HG03442 (cell line): Measurements from ENCODE around the gene DHX15.
"Not testable (repeated sequence)": the region's sequence is repeated elsewhere in the genome, so short reads cannot be mapped to it uniquely, and the experiment has no call there.

ENCODE experiments used
- ATAC-seq: cut with Tn5 transposase; IDR thresholded peaks from one replicate; pipeline ENCODE4 v1.9.1; 2021; ENCODE audit warnings: mild to moderate bottlenecking, moderate library complexity; ENCODE audit not compliant: unreplicated experiment

DHX15 gene

DNA sequence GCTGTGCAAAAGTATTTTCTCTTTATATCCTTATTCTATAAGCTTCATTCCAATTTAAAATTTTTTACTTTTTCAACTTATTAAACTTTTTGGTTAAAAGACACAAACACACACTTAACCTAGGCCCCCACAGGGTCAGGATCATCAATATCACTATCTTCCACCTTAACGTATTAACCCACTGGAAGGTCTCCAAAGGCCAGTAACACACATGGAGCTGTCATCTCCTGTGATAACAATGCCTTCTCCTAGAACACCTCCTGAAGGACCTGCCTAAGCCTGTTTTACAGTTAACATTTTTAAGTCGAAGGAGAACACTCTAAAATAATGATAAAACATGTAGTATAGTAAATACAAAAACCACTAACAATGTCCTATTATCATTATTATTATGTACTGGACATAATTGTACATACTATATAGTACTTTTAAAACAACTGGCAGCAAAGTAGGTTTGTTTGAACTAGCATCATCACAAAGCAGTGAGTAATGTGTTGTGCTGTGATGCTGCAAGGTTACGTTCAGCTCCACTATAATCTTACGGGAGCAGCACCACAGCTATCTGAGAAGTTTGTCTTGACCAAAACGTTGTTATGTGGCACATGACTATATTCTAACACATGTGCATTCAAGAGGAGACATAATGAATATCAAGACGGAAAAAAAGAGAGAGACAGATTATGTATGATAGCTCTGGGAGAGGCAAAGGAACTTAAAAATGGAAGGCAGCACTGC, 33.7 kb downstream of the DHX15 start:
- no peak for ATAC-seq

GRCh38 chr4:24547979-24548378, 36.4 kb downstream of the DHX15 start:
- ATAC-seq: no peak

GRCh38 chr4:24544208-24544988, 40.0 kb downstream of the DHX15 start:
- no peak for ATAC-seq

GRCh38 chr4:24537025-24537424, 47.3 kb downstream of the DHX15 start:
- no peak for ATAC-seq

- no peak for ATAC-seq
Measured at GRCh38 chr4:24535399-24535798, 49.0 kb downstream of the DHX15 start.

DNA sequence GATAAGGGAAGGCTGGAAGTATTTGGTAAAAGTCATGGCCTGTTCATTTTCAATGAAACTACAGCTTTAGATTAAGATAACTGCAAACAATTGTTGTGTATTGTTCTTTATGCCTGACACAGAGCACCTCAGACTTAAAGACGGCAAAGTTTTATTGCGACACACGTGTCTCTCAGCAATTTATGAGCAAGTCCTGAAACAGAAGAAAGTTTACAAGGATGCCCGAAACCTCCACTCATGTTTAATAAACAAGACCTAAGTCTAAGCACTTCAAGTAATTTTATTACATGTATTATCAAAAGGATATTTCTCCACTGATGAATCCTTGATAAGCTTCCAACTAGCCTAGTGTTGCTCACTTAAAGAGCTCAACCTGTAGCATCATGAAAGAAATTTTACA, 51.0 kb downstream of the DHX15 start:
- no peak for ATAC-seq

- ATAC-seq: no peak
Measured at GRCh38 chr4:24529555-24529954, 54.8 kb downstream of the DHX15 start.

DNA sequence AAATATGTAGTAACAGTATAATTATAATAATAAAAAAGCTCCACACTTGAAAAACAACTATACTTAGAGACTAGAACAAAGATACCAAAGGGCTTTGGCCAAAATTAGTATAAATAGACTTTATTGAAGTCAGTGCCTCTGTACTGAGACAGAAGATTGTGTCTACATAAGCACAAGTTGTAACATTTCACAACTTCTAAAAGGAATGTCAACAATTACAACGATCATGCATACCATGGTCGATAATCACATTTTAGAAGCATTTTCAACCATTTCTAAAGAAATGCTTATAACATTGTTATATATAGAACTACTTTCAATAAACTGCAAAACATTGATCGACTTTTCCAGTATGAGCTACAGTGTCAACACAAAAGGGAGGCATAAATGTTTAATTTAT, 57.0 kb downstream of the DHX15 start:
- no peak for ATAC-seq

GRCh38 chr4:24521544-24521943, 62.8 kb downstream of the DHX15 start:
- no peak for ATAC-seq

DNA sequence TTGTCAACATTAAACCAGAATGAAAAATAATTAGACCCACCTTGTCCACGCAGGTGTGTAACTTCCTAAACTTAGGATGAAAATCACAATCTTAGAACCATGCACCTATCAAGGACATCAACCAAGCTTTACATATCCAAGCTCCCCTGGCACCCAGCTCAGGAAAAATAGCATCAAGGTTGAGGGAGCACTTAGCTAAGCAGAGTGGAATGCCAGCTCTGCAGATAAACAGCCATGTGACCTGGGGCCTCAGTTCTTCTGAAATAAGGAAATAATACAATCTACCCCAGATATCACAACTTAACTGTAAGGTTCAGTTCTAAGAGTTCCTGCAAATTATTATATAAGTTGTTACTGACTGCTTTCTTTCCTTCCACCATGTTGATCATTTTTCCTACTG, 64.7 kb downstream of the DHX15 start:
- no peak for ATAC-seq

- no peak for ATAC-seq
Measured at GRCh38 chr4:24517676-24518075, 66.7 kb downstream of the DHX15 start.

- ATAC-seq: no peak
Measured at GRCh38 chr4:24516926-24517325, 67.4 kb downstream of the DHX15 start.

DNA sequence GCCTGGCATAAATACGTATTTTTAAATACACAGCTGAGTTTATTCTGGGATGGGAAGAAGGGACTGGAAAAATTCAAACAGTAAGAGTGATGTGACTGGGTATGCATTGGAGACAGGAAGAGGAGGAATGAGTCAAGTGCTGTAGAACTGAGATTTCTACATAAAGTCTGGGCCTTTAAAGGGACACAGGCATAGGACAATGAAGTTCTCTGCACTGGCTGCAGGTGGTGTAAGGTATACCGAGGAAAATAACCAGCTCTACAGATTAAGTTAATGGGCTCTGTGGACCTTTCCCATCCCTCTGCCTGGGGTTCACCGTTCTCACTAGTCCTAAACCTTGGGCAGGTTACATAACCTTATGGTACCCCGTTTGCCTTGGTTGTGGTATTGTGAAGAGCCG, 68.7 kb downstream of the DHX15 start:
- ATAC-seq: no peak

DNA sequence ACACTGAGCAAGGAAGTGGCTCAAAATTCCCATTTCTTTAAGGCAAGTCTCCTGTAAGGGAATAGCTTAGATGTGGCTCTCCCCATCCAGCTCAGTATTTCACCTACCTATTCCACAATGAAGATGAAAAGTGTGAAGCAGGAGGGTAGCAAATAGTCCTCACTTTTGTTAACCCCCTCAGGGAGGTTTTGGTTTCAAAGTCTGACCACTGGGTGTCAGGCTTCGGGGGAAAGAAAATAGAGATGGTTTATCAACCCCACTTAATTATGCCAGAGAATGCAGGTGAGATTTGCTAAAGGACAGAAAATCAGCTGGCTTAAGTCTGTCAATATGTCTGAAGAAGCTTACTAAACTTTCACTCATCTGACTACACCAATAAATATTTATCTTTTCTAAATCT, 69.5 kb downstream of the DHX15 start:
- no peak for ATAC-seq

DNA sequence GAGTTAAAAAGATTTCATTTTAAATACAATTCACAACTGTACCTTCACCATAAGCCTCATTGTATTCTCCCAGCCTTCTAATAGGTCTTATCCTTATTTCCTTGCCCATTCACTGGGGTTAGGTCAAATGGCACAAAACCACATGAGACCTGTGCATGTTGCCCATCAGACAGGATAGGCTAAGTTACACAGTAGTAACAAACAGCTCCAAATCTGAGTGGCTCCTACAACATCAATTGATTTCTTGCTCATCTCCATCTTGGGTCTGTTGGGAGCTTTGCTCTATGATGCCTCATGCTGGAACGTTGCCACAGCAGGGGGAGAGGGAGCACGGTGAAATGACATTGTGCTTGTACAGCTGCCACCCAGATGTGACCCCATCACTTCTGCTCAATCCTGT, 70.6 kb downstream of the DHX15 start:
- ATAC-seq: no peak

DNA sequence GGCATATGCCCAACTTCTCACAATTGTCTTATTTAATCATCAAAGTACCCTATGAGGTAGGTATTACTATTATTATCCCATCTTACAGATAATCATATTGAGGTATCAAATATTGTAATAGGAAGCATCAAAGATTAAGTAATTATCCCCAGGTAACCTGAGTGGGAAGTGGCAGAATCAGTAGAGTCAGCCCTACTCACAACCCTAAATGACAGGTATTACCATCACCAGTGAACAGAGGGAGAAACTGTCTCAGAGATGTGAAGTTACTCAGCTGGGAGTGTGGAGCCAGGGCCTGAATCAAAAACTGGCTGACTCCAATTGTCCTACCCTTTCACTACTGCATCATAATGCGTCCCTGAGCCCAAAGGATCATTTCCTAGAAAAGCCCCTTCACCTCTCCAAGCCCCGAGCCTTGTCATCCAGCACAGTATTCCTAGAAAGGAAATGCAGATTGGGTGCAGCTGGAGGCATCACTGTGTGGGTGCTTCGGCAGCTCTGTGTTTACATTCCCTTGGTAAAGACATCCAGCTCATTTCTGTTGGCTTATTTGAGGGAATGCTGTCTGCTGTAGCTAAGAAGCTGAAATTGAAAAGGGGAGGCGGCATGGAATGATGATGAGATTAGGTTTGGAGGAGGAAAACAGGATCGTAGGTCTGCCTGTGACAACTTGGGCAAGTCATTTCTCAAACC, 72.8 kb downstream of the DHX15 start:
- no peak for ATAC-seq

DNA sequence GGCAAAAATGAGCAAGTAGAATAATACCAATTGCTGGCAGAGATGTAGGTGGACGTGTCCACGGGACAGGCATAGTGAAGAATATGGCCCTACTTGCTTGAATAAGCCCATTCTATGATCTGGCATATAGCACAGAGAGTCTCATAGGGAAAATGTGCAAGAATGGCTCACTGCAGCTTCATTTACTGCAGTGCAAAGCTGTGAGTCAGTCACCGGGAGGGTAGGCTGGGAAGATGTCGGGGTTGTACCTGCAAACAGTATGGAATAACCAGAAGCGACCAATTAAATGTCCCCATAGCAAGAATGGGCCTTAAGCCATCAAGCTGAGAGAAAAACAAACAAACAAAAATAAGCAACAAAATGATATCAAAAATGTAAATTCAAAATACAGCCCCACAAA, 74.3 kb downstream of the DHX15 start:
- no peak for ATAC-seq

DNA sequence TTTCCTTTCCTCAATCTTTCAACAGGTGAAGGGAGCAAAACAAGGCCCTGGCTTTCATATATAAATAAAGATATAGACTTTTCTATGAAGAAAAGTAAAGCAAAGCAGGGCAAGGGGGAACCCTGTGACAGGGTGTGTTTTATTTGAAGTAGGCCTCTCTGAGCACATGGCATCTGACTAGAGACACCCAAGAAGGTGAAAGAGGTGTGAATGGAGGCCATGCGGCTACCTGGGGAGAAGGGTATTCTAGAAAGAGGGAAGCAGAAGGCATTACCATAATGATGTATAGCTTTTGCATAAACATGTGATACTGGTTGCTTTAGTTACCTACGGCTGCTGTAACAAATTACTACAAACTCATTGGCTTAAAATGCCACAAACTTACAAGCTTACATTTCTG, 75.8 kb downstream of the DHX15 start:
- no peak for ATAC-seq

DNA sequence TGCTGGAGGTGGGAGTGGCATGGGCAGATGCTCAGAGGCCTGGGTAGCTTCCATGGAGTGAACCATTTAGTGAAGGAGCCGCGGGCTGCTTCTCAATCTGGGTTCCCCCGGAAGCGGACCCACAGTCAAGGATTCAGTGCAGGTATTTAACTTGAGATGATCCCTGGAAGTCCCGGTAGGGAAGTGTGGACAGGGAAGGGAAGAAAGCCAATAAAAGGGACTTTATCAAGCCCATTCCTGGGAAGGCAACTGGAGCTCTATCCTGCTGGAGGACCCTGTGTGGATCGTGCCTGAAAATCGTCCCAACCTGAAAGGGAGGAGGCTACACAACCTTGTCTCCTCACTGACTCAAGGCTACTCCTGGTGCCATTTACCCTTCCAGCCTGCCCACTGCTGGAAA, 76.9 kb downstream of the DHX15 start:
- ATAC-seq: no peak

DNA sequence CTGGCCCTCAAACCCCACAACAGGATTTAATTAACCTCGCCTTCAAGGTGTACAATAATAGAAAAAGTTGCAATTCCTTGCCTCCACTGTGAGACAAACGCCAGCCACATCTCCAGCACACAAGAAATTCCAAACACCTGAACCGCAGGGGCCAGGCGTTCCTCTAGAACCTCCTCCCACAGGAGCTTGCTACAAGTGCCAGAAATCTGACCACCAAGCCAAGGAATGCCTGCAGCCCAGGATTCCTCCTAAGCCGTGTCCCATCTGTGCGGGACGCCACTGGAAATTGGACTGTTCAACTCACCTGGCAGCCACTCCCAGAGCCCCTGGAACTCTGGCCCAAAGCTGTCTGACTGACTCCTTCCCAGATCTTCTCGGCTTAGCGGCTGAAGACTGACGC, 81.3 kb downstream of the DHX15 start:
- ATAC-seq: not testable (repeated sequence)

DNA sequence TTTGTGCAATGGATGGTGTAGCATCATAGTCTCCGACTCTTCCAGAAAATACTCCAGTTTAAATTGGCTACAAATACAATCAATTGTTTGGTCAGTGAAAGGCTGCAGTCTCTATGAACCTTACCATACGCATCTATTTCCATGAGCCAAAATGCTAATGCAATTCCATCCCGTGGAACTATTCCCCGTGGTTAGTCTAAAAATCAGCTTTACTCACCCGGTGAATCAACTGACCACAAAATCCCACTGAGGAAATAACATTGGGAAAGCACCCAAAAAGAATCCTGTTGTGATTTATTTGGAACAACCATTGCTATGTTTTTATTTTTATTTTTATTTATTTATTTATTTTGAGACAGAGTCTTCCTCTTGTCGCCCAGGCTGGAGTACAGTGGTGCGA, 87.1 kb downstream of the DHX15 start:
- no peak for ATAC-seq

GRCh38 chr4:24496597-24496996, 87.8 kb downstream of the DHX15 start:
- no peak for ATAC-seq
